ENCODE results near the gene PILRA.

GRCh38 chr7:100371561-100372171, 1.6 kb upstream of the PILRA start:
- TF ChIP-seq CTCF (IDR thresholded peaks at IDR 0.05) (no peak), POLR2A (IDR thresholded peaks at IDR 0.05) (no peak), POLR2AphosphoS5 (IDR thresholded peaks at IDR 0.05) (no peak)

Measured in gastroesophageal sphincter (tissue), 3 donors.